ENCODE data around the gene ADGRA3.
"Not testable (repeated sequence)": the region's sequence is repeated elsewhere in the genome, so short reads cannot be mapped to it uniquely, and the experiment has no call there.

Gene ADGRA3

DNA sequence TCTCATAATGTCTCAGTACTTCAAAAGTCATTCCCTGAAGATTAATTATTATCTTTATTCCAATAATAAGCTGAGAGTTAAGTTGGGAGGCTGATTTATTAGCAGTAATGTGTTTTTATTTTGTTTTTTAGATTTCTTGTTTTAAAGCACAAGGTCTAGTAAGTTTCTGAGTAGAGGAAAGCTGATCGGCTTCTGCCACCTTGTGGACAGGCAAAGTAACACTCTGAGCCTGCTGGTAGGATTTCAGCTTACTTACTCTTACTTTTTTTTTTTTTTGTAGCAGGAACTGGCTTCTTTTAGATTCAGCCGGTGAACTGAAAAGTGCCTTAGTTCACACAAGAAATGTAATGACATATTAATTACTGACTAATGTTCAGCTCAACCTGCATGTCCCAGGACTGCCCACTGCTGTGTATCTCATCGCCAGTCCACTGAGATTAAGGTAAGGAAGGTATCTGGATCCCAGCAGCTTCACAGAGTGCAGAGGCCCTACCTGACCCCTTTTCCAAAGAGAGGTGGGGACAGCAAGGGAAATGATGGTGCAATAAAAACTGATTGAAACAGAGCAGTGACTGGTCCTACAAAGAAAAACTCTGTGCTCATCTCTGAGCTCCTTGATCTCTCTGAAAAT lies 126.5 kb downstream of the ADGRA3 start:
- H3K4me3 ChIP-seq (ENCODE audit: low read depth, low read length), result no peak overlapping the region
- TF ChIP-seq CTCF (IDR thresholded peaks at IDR 0.05; ENCODE audit: low read depth, low read length), result peak; percentile 85
- in situ Hi-C loops (cut with HindIII; ENCODE audit: low sequenced_read_pairs), result no loop called here
- DNase-seq (ENCODE audit: low read depth, low spot score), result peak; percentile 85

DNA sequence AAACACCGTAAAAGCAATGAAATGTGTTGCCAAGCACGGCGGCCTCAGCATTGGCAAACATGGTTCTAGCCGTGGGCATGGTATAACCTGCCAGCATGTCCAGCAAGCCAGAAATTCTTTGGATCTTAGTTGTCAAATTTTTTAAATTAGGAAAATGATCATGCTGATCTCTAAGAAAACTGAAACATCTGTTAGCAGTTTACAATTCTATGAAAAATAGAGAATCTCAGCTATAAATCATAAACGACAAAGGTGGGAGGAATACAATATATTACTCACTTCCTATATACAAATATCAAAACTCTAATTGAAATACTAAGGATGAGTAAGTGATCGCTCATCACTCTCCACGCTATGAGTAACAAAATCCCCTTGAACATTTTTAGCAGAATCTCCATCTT lies 130.3 kb downstream of the ADGRA3 start:
- H3K4me3 ChIP-seq (ENCODE audit: low read depth, low read length), result no peak overlapping the region
- in situ Hi-C loops (cut with HindIII; ENCODE audit: low sequenced_read_pairs), result no loop called here
- TF ChIP-seq CTCF (IDR thresholded peaks at IDR 0.05; ENCODE audit: low read depth, low read length), result no peak
- DNase-seq (ENCODE audit: low read depth, low spot score), result peak; percentile 58

- no peak overlapping the region for H3K4me3 ChIP-seq (ENCODE audit: low read depth, low read length)
- in situ Hi-C loops (cut with HindIII; ENCODE audit: low sequenced_read_pairs), result no loop called here
- DNase-seq (ENCODE audit: low read depth, low spot score), result no peak
- TF ChIP-seq CTCF (IDR thresholded peaks at IDR 0.05; ENCODE audit: low read depth, low read length), result no peak
Observed at GRCh38 chr4:22384154-22384553, 131.7 kb downstream of the ADGRA3 start.

DNA sequence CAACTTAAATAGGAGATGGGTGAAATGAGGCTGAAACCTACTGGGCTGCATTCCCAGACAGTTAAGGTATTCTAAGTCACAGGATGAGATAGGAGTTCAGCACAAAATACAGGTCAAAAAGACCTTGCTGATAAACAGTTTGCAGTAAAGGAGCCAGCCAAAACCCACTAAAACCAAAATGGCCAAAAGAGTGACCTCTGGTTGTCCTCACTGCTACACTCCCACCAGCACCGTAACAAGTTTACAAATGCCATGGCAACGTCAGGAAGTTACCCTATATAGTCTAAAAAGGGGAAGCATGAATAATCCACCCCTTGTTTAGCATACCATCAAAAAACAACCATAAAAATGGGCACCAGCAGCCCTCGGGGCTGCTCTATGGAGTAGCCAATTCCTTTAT lies 133.7 kb downstream of the ADGRA3 start:
- peak; percentile 35 for DNase-seq (ENCODE audit: low read depth, low spot score)
- in situ Hi-C loops (cut with HindIII; ENCODE audit: low sequenced_read_pairs); H3K4me3 ChIP-seq (ENCODE audit: low read depth, low read length): not testable (repeated sequence)

DNA sequence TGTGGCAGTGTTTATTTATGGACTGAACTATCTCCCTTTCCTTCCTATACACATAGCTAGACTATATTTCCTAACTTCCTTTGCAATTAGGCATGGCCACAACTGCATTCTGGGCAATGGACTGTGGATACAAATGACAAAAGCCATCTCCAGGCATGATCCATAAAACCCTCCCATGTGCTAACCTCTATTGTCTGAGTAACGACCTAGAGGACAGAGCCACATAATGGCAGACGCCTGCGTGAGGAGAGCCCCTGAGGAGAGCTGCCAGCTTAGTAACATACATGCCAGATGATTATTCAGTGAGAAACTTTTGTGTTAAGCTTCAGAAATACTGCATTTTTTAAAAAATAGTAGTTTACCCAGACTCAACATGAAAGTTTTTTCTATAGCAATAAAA lies 142.9 kb downstream of the ADGRA3 start:
- DNase-seq (ENCODE audit: low read depth, low spot score), result no peak
- H3K4me3 ChIP-seq (ENCODE audit: low read depth, low read length), result no peak overlapping the region
- in situ Hi-C loops (cut with HindIII; ENCODE audit: low sequenced_read_pairs), result no loop called here
- TF ChIP-seq CTCF (IDR thresholded peaks at IDR 0.05; ENCODE audit: low read depth, low read length), result no peak

DNA sequence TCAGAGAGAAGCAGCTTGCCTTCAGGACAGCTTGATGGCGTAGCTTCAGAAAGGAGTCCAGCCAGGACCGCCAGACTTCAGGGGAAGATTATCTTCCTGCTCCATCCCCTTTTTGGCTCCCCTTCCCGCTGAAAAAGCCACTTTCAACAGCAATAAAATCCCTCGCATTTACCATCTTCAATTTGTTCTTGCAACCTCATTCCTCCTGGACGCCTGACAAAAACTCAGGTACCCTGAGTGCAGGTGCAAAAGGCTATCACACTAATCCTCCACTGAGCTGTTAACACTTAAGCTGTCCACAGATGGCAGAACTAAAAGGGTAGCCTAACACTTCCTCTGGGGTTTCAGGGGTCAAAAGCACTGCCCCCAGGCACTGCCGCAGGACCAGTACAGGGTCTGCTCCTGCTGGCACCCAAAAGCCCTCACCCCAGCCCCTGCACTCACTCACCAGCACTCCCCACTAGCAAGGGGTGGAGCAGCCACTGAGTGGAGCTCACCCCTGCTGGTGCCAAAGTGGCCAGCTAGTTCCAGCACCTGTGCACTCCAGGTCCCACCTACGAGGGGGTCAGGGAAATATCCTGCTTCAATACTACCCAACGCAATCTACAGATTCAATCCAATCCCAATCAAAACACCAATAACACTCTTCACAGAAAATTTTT lies 145.8 kb downstream of the ADGRA3 start:
- TF ChIP-seq CTCF (IDR thresholded peaks at IDR 0.05; ENCODE audit: low read depth, low read length), result no peak
- H3K4me3 ChIP-seq (ENCODE audit: low read depth, low read length), result no peak overlapping the region
- in situ Hi-C loops (cut with HindIII; ENCODE audit: low sequenced_read_pairs), result no loop called here
- DNase-seq (ENCODE audit: low read depth, low spot score), result no peak

GRCh38 chr4:22363787-22364186 lies 152.1 kb downstream of the ADGRA3 start:
- no peak for TF ChIP-seq CTCF (IDR thresholded peaks at IDR 0.05; ENCODE audit: low read depth, low read length)
- H3K4me3 ChIP-seq (ENCODE audit: low read depth, low read length), result no peak overlapping the region
- in situ Hi-C loops (cut with HindIII; ENCODE audit: low sequenced_read_pairs), result no loop called here
- DNase-seq (ENCODE audit: low read depth, low spot score), result no peak
